Brain pericyte (primary cell): ENCODE data around the gene UBXN10.
"Not testable (repeated sequence)": the region's sequence is repeated elsewhere in the genome, so short reads cannot be mapped to it uniquely, and the experiment has no call there.

Experiments used
- DNase-seq: peaks from one replicate; pipeline ENCODE4 v3.0.0-alpha.2; 2012; ENCODE audit warnings: low read depth, low spot score

Gene UBXN10

DNA sequence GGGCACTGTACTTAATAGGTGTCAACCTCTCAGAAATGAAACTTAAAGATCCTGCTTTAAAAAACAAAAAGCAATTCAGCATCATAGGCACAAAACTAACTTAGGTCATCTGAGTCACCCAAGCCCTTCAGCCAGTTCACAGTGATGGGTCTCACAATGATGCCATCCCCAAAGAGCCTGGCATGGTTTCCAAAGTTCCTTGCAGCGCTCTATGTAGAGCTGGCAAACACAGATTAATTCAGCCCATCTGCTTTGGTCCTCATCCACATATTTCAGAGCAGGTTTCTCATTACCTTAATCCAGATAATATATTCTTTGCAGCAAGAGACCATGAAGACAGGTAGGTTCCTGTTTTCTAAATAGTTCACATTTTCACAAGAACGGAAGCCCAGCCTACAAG, 15.1 kb downstream of the UBXN10 start:
- DNase-seq, result no peak

DNA sequence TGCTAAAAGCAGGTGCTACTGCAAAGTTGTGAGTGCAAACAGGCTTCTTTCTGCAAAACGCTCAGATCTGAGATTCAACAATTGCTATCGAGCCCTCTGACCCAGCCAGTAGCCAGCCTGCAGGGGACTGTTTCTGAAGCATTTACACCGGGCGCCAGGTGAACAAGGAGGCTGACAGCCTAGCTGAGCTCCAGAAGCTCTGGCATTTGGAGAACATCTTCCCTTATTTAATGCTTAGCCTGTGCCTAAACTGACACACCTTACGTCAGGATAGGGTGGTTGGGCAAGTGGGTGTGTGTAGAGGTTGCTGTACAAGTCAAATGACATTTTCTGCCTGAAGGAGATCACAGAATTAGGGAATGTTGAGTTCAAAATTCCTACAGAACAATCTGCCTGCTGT, 16.3 kb downstream of the UBXN10 start:
- DNase-seq, result no peak

DNA sequence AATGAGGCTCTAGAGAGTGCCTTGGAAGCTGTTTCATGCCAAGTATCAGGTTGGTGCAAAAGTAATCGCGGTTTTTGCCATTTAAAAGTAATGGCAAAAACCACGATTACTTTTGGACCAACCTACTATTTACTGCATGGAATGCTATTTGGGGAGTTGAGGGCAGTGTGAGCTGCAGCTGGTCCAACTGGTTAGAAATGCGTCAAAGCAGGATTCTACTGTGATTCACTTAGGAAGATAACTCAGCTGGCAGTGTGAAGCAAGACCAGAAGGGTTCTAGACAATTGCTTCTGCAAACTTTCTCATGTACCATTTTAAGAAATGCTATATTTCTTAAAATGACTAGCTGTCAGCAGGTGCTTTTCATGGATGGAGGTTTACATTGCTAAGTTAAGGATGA, 21.6 kb downstream of the UBXN10 start:
- no peak for DNase-seq

DNA sequence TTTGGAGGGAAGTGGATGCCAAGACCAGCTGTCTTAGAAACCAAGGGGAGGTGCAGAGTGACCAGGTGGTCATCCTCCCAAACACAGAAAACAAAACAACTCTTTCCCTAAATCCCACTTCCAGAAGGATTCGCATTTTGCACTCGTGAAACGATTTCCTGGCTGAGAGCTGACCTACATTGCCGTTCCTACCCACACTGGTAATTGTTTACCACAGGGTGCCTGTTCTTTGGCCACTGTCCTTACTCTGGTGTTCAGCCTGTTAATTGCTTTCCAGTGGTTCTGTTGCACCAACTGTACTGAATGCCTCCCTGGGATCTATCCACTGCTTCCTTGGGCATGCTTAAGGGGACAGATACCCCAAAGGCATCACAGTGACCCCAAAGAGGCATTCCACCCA, 23.6 kb downstream of the UBXN10 start:
- DNase-seq, result no peak

DNA sequence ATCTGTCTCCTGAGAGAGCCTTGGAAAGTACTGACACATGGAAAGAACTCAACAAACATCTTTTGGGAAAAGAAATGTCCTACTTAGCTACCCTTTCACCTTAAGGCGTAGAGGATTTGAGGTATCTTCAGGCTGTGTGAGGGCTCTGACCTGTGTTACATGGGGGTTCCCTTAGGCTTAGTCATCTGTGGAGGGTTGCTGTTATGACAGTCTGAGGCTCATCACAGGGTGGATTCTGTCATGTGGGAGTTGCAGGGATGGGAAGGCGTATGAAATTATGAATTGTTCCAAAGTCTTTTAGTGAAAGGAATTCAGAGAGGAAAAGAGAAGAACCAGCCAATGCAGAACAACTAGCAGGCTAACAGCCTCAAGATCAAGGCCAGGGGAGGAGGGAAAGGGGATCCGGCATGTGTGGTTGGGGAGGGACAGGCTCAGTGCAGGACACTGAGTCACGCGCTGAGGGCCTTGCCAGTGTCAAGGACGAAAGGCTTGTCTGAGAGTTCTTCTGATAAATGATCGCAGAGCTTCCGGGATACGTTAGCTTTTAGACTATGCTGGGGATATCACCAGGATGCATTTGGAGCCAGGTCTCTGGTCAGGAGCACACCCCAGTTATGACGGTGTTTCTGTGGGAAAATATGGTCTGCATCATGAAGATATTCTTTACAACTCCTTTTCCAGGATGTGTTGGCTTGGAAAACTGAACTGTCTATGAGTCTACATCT, 25.0 kb downstream of the UBXN10 start:
- DNase-seq, result no peak

DNA sequence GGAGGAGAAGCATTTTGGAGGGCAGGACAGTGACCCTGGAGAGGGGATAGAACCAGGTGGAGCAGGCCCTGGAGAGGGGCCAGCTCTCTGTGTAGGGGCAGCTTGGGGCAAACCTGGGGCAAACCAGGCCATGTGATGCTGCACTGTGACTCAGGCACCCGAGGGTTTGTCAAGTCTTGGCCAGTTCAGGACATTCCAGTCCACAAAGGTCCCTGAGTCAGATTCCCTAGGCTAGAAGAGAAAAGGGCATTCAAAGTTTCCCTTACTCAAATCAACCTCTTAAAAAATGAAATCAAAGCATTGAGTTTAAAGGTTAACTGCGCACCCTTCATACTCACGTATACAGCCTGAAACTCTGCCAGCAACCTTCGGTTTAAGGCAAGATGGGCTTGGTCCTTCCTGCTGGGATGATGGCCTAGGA, 25.6 kb downstream of the UBXN10 start:
- no peak for DNase-seq

DNA sequence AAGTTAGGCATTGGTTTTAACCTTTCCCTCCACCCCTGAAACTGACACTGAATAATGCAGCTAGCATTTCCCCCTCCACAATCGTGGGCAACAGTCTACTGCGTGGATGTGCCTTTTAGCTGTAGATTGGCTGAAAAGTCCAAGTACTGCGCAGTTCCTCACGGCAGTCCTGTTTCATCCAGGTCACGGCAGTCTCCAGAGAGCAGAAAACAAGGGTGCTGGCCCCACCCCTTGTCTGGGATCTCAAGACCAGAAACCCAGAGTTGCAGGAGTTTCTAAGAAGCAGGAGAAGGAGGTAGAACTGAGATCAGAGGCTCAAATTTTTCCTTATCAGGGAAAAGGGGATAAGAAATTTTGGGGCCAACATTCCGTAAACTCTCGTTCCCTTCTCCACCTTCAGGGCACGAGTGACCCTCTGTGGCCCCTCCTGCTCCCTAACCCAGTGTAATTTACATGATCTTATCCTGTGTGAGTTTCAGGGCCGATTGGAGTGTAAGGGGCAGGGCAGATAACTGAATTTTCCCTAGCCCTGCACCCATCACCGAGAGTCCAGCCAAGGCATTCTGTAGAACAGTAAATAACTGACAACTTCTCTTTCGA, 26.3 kb downstream of the UBXN10 start:
- no peak for DNase-seq

DNA sequence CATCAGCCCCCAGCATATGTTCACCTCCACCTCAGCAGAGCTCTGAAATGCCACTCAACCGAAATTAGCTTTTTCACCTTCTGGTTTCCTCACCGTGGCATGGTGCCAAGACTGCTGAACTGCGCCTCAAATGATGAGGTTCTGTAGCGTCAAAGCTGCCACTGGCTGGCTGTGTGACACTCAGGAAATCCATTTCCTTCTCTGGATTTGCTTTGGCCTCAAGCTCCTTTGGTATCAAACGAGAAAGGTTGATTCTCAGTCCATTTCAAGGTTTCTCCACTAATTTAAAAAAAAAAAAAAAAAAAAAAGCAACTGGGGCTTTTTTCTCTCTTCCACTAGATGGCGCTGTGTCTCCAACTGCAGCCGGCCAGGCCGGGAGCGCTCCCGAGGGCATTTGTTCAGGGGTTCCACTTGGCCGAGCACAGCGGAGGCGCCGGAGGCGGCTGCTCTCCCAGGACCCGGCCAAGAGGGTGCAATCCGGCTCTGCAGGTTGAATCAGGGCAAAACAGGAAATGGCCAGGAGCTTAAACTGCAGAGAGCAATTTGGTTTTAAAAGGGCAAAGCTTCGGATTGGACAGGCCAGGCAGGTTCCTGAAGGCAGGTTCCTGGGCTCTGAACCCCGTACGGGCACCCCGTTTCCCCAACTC, 26.9 kb downstream of the UBXN10 start:
- no peak for DNase-seq

DNA sequence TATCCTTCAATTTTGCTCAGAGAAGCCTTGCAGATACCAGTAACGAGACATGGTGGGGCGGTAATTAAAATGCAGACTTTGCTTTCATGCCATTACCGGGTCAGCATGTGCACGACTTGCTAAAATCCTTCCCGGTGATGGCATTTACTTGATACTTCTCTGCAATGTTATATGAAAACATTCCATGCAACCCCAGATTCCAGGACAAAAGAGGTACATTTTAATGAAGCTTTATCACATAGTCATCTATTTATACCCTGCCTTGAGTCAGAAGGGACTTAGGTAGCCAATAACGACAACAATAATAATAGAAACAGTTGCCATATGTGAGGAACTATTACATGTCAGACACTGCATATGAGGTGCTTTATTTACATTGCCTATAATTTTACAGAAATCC, 29.8 kb downstream of the UBXN10 start:
- no peak for DNase-seq

DNA sequence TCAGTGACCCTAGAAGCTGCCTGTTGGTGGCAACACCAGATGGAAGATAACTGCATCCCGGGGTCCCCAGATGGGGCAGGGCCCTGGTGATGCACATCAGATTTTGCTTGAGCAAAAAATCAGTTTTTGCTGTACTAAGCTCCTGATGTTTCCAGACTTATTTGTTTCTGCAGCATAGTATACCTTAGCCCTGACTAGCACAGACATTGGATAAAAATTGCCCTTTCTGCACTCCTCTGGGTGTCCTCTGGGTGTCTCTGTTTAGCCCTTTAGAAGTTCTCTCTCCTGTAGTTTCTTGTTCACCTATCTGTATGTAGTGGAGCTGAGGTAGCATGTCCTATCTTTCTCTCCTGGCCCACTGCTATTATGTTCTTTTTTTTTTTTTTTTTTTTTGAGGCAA, 30.7 kb downstream of the UBXN10 start:
- DNase-seq, result no peak

DNA sequence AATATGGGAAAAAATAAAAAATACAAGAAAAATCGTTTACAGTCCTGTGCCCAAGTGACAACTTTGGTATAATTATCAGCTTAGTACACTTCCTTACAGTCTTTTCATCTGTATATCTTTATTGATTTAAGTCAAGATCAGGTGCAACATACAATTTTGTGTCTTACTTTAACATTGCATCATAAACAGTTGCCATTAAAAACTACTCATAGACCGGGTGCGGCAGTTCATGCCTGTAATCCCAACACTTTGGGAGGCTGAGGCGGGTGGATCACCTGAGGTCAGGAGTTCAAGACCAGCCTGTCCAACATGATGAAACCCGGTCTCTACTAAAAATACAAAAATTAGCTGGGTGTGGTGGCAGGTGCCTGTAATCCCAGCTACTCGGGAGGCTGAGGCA, 33.2 kb downstream of the UBXN10 start:
- DNase-seq, result not testable (repeated sequence)

DNA sequence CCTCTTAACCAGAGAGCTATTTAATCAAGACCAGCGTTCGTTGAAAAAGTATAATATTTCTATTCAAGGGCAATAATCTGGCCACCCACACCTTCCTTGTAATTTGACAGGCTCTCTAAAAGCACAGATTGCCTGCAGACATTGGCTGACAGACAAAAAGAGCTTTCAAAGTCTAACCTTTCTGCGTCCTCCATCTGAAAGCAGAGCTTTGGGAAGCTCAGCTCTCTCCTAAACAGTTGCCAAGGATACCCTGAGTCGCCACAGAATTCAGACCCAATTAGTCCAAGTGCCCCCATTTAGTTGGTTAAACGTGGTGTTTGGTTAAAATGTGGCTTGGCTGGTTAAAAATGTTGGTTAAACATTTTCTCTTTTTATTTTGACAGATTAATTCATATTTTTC, 34.1 kb downstream of the UBXN10 start:
- no peak for DNase-seq

DNA sequence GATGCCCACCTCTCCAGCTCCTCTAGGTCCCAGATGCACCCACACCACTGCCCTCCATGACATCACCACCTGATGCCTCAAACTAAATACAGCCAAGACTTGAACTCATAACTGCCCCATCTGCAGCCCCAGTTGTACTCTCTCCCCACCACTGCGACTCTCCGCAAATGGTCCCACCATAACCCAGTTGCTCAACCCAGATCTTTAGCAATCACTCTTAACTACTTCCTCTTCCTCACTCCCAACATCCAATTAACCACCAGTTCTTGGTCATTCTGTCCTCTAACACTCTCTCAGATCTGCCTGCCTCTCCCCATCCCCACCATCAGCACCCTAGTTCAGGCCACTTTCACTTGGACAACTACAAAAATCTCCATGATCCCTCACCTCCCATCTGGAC, 37.2 kb downstream of the UBXN10 start:
- DNase-seq, result no peak

DNA sequence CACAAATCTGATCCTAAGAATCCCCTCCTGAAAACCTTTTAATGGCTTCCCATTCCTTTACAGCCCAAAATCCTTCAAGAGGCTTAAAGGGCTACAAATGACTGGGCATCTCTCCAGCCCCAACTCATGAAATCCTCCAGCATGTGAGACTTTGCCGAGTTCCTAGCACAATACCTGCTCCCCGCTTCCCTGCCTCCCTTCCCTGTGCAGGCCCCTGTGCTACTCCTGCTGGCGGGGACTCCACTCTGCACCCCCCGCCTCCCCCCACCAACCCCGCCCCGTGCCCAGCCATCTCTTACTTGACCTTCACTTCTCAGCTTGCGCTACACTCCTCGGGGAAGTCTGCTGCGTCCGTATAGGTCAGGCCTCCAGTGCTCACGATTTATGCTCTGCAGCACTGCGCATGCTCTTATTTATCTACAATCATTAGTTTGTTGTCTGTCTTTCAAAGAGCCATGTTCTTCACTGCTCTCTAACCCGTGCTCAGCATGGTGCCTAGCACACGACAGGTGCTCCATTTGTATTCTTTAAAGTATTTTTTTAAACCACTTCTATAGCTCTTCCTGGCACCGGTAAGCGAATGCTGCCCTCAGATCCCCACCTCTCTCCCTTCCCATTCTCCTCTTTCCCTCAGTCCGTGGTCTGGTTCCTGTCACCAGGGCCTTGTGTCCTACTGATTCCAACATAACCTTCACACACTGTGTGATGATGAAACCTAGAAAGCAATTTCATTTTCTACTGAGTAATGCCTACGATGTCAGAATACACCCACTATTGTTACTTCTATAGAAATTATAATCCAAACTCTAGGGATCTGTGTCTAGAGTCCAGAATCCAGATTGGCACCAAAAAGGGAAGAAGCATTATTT, 37.9 kb downstream of the UBXN10 start:
- no peak for DNase-seq

DNA sequence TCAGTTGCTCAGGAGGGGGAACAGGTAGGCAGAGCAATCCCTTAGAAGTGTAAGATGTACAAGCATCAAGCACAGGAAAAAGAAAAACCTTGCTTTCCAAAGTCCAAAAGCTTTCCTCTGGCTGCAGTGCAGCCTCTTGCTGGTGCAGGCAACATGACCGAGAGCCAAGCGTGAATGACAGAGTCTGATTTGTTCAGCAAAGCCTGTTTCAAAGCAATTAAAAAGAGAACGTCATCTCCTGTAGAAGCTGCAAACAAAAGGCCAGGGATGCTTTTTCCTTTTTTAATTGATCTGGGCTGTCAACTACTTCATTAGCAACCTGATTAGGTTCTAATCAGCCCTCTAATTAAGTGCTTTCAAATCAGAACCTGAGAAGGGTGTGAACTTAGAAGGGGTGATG, 38.6 kb downstream of the UBXN10 start:
- no peak for DNase-seq

DNA sequence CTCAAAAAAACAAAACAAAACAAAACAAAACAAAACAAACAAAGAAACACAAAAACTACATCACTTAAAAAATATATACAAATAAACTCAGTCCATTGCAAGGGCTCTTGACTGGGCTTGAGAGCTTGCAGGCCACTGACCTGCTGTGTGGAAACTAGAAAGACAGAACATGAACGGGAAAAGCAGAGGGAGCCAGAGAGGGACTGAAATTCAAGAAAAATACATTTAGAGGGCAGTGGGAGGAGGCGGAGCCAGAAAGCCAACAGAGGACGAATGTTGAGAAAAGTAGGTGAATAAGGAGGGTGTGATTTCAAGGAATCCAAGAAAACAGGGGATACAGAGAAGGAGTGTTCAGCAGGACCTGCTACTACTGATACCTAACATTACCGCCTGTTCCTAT, 41.8 kb downstream of the UBXN10 start:
- no peak for DNase-seq

DNA sequence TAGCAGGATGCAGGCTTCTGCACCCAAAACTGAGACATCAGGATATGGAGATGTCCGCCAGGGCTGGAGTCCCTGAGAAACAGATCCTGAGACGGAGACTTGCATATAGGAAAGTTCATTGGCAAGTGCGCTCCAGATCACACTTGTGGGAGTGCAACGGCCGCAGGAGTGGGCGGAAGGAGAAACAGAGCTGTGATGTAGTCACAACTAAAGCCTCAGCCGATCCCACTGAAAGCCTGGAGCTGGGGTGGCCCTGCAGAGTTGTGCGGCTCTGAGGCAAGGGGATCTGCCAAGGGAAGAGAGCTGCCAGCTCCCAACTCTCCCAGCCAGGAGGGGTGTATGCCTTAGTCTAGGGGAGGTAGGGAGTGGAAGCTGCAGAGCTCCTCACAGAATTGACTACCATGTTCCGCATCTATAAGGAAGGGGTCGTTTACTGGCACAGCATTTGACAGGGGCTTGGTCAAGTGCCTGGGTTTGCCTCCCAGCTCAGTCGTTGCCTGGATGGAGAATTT, 42.5 kb downstream of the UBXN10 start:
- no peak for DNase-seq

DNA sequence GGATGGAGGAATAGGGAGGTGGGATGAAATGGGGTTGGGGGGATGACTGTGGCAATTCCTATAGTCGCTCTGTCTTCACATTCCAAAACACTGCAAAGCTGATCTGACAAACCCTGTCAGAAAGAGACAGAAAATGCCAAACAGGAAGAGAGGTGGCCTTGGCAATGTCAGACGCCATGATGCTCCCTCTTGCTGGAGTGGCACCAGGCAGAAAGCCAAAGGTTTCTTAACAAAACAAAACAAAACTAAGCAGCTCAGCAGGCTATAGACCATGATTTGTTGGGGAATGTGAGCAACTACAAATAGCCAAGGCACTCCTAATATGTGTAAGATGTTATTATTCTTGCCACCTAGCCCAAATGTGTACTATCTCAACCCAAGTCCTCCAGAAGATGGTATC, 43.3 kb downstream of the UBXN10 start:
- no peak for DNase-seq

DNA sequence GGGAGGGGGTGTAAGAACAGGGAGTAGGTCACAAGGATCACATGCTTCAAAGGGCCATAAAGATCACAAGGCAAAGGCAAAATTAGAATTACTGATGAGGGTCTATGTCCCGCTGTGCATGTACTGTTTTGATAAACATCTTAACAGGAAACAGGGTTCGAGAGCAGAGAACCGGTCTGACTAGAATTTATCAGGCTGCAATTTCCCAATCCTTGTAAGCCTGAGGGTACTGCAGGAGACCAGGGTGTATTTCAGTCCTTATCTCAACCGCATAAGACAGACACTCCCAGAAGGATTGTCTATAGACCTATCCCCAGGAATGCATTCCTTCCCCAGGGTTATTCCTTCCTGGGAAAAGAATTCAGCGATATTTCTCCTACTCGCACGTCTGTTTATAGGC, 46.7 kb downstream of the UBXN10 start:
- not testable (repeated sequence) for DNase-seq

DNA sequence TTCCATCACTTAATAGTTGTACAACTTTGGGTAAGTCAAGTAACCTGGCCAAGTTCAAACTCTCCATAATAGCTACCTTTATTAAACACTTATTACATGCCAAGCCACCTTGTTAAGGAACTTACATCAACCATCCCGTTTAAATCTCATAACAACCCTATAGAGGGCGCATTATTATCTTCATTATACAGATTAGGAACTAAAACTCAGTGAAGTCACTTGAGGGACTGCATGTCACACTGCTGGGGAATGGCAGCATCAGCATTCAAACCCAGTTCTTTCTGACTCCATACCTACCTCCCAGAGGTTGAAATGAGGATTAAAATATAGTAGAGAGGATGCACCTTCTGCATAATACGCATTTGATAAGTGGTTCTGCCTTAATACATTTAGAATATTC, 47.5 kb downstream of the UBXN10 start:
- no peak for DNase-seq

DNA sequence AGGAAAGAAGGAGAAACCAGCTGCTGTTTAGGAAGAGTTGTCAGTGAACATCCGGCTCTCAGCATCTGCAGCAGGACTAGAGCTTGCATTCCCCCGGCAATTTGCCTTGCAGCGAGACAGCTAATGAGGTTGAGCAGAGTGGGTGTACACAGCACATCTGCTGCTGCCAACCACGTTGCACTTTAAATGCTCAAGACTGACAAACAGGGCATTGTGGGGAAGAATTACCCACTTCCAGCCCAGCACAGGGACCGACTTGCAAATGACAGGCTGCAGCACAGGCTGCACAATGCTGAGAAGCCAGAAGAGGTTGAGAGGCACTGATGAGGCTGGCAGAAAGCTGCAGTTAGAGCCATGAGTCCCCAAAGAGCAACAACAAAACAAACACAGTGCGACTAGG, 48.0 kb downstream of the UBXN10 start:
- no peak for DNase-seq
